Fibroblast of lung (primary cell): ENCODE measurements around the gene TRAF3.

Experiments used
- CTCF ChIP-seq, 2 donors: IDR thresholded peaks in 1 of 2; conservative IDR thresholded peaks in 1 of 2; 1 replicate in 1 of 2; 2 replicates in 1 of 2; pipeline ENCODE4 v1.5.1; 2011 to 2012; ENCODE audit warnings: low read length in 2 of 2, control low read depth in 1 of 2, inconsistent platforms in 1 of 2, low read depth in 1 of 2, mild to moderate bottlenecking in 1 of 2
- EZH2 ChIP-seq: IDR thresholded peaks from 2 replicates; pipeline ENCODE4 v1.5.1; 2012; ENCODE audit warnings: low read length, control low read depth, mild to moderate bottlenecking; ENCODE audit errors: missing control alignments

GRCh38 chr14:102729268-102729667 lies 48.0 kb upstream of the TRAF3 start:
- TF ChIP-seq CTCF (conservative IDR thresholded peaks at IDR 0.05 in 1 of 2, IDR thresholded peaks at IDR 0.05 in 1 of 2; ENCODE audit: low read depth in 1 of 2, low read length in 2 of 2) (no peak), EZH2 (no peak)
